ENCODE data around the gene IL11.

The IL11 gene

DNA sequence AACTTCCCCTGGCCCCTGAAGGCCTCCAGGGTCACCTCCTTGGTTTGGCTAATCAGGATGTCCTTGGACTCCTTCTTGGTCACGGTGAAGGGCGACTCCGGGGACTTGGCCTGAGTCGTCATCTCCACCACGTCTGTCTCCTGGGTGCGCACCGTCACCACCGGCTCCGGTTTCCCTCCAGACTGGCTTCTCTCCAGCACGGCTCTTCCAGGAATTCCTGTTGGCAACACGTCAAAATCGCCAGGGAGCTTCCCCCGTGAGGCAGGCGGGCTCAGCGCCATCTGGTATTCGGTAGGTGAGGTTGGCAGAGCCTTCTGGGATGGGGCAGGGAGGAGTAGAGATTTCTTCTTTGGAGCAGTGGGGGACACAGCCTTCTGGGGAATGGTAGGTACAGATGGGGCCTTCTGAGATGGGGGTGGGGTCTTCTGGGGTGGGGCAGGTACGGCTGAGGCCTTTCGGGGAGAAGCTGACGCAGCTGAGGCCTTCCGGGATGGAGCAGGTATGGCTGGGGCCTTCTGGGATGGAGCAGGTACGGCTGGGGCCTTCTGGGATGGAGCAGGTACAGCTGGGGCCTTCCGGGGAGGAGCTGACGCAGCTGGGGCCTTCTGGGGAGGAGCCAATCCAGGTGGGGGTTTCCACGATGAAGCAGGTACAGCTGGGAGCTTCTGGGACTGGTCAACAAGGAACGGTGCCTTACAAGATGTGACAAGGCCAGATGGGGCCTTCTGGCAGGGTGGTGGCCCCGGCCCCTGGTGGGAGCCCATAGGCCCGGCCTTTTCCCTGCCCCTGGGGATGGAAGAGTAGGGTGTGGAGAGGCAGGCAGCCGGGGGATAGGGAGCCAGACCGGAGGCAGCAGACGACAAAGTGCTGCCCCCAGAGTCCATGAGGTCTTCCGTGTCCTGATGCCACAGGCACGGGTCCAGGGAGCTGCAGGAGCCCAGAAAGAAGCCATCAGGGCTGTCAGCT lies 11.0 kb downstream of the IL11 start:
- peak; percentile 58 for DNase-seq (ENCODE audit: low spot score)
- H3K27ac ChIP-seq (ENCODE audit: poor library complexity, severe bottlenecking): no peak overlapping the region
- H3K4me1 ChIP-seq (ENCODE audit: insufficient read depth, poor library complexity, severe bottlenecking): no peaks in the 10 kb centered on the region
- TF ChIP-seq, protein P1, sequence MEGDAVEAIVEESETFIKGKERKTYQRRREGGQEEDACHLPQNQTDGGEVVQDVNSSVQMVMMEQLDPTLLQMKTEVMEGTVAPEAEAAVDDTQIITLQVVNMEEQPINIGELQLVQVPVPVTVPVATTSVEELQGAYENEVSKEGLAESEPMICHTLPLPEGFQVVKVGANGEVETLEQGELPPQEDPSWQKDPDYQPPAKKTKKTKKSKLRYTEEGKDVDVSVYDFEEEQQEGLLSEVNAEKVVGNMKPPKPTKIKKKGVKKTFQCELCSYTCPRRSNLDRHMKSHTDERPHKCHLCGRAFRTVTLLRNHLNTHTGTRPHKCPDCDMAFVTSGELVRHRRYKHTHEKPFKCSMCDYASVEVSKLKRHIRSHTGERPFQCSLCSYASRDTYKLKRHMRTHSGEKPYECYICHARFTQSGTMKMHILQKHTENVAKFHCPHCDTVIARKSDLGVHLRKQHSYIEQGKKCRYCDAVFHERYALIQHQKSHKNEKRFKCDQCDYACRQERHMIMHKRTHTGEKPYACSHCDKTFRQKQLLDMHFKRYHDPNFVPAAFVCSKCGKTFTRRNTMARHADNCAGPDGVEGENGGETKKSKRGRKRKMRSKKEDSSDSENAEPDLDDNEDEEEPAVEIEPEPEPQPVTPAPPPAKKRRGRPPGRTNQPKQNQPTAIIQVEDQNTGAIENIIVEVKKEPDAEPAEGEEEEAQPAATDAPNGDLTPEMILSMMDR (IDR thresholded peaks at IDR 0.05; ENCODE audit: poor library complexity, severe bottlenecking): no peak
- H3K4me3 ChIP-seq (ENCODE audit: severe bottlenecking): no peak overlapping the region
- H3K9me3 ChIP-seq (ENCODE audit: severe bottlenecking): no peaks in the 10 kb centered on the region
- no peak for ATAC-seq (ENCODE audit: low read depth)
- no peaks in the 10 kb centered on the region for H3K36me3 ChIP-seq (ENCODE audit: low read depth)
- H3K27me3 ChIP-seq (ENCODE audit: insufficient read depth, poor library complexity, severe bottlenecking): no peaks in the 10 kb centered on the region

DNA sequence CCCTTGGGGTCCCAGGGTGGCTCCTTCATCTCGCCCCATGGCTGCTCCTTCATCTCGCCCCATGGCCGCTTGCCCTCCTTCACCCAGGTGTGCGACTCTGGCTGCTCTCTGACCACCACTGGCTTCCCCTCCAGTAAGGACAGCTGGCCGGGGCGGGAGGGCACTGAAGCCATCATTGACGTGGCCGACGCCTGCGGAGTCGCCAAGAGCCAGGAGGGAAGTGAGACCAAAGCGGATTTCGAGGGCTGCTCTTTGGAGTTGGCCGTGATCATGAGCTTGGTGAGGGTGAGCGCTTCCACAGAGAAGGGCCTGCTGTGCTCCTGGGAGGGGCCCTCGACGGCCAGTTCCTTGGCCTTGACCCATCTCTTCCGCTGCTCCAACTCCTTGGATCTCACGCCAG lies 11.8 kb downstream of the IL11 start:
- no peaks in the 10 kb centered on the region for H3K36me3 ChIP-seq (ENCODE audit: low read depth)
- H3K27me3 ChIP-seq (ENCODE audit: insufficient read depth, poor library complexity, severe bottlenecking): no peaks in the 10 kb centered on the region
- H3K27ac ChIP-seq (ENCODE audit: poor library complexity, severe bottlenecking): no peak overlapping the region
- ATAC-seq (ENCODE audit: low read depth) (no peak), DNase-seq (ENCODE audit: low spot score) (no peak)
- TF ChIP-seq, protein P1 (IDR thresholded peaks at IDR 0.05; ENCODE audit: poor library complexity, severe bottlenecking): no peak
- H3K4me3 ChIP-seq (ENCODE audit: severe bottlenecking): no peak overlapping the region
- H3K9me3 ChIP-seq (ENCODE audit: severe bottlenecking): no peaks in the 10 kb centered on the region
- H3K4me1 ChIP-seq (ENCODE audit: insufficient read depth, poor library complexity, severe bottlenecking): no peaks in the 10 kb centered on the region

DNA sequence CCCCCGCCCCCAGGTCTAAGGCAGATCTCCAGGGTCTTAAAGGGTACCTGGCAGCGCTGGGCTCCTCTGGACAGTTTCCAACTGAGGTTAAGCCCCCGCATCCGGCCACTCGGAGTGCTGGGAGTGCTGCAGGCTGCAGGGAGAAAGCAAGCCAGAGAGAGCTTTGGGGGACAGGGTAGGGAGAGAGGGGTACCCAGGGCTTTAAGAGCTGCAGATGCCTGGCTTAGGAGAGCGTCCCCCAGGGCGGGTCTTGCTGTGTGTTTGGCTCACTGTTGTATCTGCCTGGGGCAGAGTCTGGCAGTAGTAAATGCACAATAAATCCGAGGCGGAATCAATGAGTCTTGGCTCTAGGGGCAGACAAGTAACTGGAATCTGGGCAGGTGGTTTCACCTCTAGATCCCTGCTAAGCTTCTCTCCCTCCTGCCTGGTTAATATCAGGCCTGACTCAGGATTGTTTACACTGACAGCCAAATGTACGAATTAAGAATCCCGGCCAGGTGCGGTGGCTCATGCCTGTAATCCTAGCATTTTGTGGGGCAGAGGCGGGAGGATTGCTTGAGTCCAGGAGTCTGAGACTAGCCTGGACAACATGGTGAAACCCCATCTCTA lies 14.9 kb downstream of the IL11 start:
- H3K4me1 ChIP-seq (ENCODE audit: insufficient read depth, poor library complexity, severe bottlenecking): peaks cover 13% of the 10 kb centered on the region
- H3K36me3 ChIP-seq (ENCODE audit: low read depth): no peaks in the 10 kb centered on the region
- no peak for DNase-seq (ENCODE audit: low spot score)
- H3K4me3 ChIP-seq (ENCODE audit: severe bottlenecking): no peak overlapping the region
- peak; percentile 38 for ATAC-seq (ENCODE audit: low read depth)
- peak overlapping the region; percentile 41 for H3K27ac ChIP-seq (ENCODE audit: poor library complexity, severe bottlenecking)
- TF ChIP-seq, protein P1 (IDR thresholded peaks at IDR 0.05; ENCODE audit: poor library complexity, severe bottlenecking): no peak
- H3K9me3 ChIP-seq (ENCODE audit: severe bottlenecking): no peaks in the 10 kb centered on the region
- H3K27me3 ChIP-seq (ENCODE audit: insufficient read depth, poor library complexity, severe bottlenecking): no peaks in the 10 kb centered on the region

DNA sequence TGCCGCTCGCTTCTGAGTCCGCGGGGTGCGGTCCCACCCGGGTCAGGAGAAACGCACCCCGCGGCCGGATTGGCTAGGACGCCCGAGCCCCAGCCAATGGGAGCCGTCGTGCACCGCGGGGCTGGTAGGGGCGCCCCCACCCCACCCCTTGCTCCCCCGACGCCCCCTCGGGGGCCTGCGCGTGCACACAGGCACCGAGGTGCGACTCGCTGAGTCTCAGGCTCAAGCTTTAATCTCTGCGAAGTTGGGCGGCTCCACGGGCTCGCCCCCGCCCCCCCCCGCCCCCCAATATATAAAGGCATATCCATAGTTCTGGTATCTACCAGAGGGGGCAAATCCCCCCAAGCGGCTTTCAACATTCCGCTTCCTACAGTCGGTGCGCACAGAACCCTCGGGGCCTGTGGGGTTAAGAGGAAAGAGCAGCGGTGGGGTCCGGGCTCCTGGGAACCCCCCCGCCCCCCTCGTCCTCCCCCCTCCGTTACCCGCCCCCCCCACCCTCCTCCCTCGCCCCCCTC lies 15.5 kb downstream of the IL11 start, which contains the start of gene COX6B2:
TSS of gene COX6B2 (minus strand) at position 22 of the 515 bp plus-strand sequence. CDS start 198 bp downstream, outside the sequence.
- Histone ChIP-seq H3K27me3 (ENCODE audit: insufficient read depth, poor library complexity, severe bottlenecking) (no peaks in the 10 kb centered on the region), H3K27ac (ENCODE audit: poor library complexity, severe bottlenecking) (peak within 1 kb of the TSS; percentile 41), H3K36me3 (ENCODE audit: low read depth) (no peaks in the 10 kb centered on the region), H3K9me3 (ENCODE audit: severe bottlenecking) (no peaks in the 10 kb centered on the region), H3K4me3 (ENCODE audit: severe bottlenecking) (peak within 1 kb of the TSS; percentile 34), H3K4me1 (ENCODE audit: insufficient read depth, poor library complexity, severe bottlenecking) (peaks cover 13% of the 10 kb centered on the region)
- TF ChIP-seq, protein P1 (IDR thresholded peaks at IDR 0.05; ENCODE audit: poor library complexity, severe bottlenecking): no peak
- DNase-seq (ENCODE audit: low spot score) (no peak), ATAC-seq (ENCODE audit: low read depth) (no peak)

All from RWPE2 (cell line).